Fibroblast of skin of abdomen (primary cell): Measurements from ENCODE around the gene PRPF6.
A peak's percentile ranks its signal among the peaks of the same experiment; 100 is the strongest.

Source experiments
- DNase-seq: peaks from one replicate; pipeline ENCODE4 v3.0.0-alpha.2; 2013

The PRPF6 gene

GRCh38 chr20:64035933-64036345 lies 55.0 kb downstream of the PRPF6 start, which contains the start of gene C20orf204:
TSS of gene C20orf204 (plus strand) at chr20:64036182. CDS start at chr20:64036324, 142 bp downstream.
- DNase-seq: no peak

GRCh38 chr20:64036346-64037198 lies 55.6 kb downstream of the PRPF6 start:
- no peak for DNase-seq

GRCh38 chr20:64037199-64037497 lies 56.2 kb downstream of the PRPF6 start:
- DNase-seq: no peak

GRCh38 chr20:64037498-64038213 lies 56.7 kb downstream of the PRPF6 start:
- no peak for DNase-seq

- DNase-seq: no peak
These were observed 57.3 kb downstream of the PRPF6 start for GRCh38 chr20:64038224-64038564.

GRCh38 chr20:64038565-64039292 lies 57.8 kb downstream of the PRPF6 start:
- DNase-seq: peak; percentile 46

GRCh38 chr20:64039293-64040160 lies 58.6 kb downstream of the PRPF6 start:
- DNase-seq: no peak

- DNase-seq: no peak
These were observed 59.5 kb downstream of the PRPF6 start for GRCh38 chr20:64040231-64041039.

GRCh38 chr20:64041040-64041780 lies 60.3 kb downstream of the PRPF6 start:
- DNase-seq: no peak

GRCh38 chr20:64041781-64042053 lies 60.8 kb downstream of the PRPF6 start:
- no peak for DNase-seq

GRCh38 chr20:64042054-64042781 lies 61.3 kb downstream of the PRPF6 start:
- no peak for DNase-seq

- DNase-seq: no peak
These were observed 62.8 kb downstream of the PRPF6 start for GRCh38 chr20:64043768-64044167.

GRCh38 chr20:64044484-64045247 lies 63.7 kb downstream of the PRPF6 start:
- peak; percentile 22 for DNase-seq

GRCh38 chr20:64045346-64046011 lies 64.5 kb downstream of the PRPF6 start:
- no peak for DNase-seq

- no peak for DNase-seq
These were observed 66.1 kb downstream of the PRPF6 start for GRCh38 chr20:64047046-64047389.

- no peak for DNase-seq
These were observed 67.1 kb downstream of the PRPF6 start for GRCh38 chr20:64047968-64048401.

GRCh38 chr20:64048402-64049044 lies 67.6 kb downstream of the PRPF6 start:
- DNase-seq: no peak
